HepG2 (cell line): ENCODE data around the gene HP1BP3.

Experiments used
- CTCF ChIP-seq: sonication (generic); formaldehyde crosslinking; IDR thresholded peaks from 2 replicates; pipeline ENCODE4 v1.5.0; 2020; ENCODE audit warnings: mild to moderate bottlenecking, missing genetic modification reagents, moderate library complexity
- EEA1 ChIP-seq: sonication (generic); formaldehyde crosslinking; IDR thresholded peaks from 2 replicates; pipeline ENCODE4 v1.5.1; 2020; ENCODE audit warnings: mild to moderate bottlenecking, missing genetic modification reagents, borderline replicate concordance
- EP300 ChIP-seq, 3 experiments: sonication (generic) in 1 of 3; formaldehyde crosslinking in 1 of 3; IDR thresholded peaks; 2 replicates each; pipeline versions ENCODE4 v1.5.1 to v1.6.1; 2011 to 2020; ENCODE audit warnings: low read depth in 2 of 3, low read length in 2 of 3, borderline replicate concordance in 1 of 3, improper control_type of control experiment in 1 of 3, mild to moderate bottlenecking in 1 of 3, missing genetic modification reagents in 1 of 3, moderate library complexity in 1 of 3
- GPBP1L1 ChIP-seq: sonication (generic); formaldehyde crosslinking; IDR thresholded peaks from 2 replicates; pipeline ENCODE4 v1.5.0; 2020; ENCODE audit warnings: mild to moderate bottlenecking, missing genetic modification reagents
- HNRNPH1 ChIP-seq: fragments of 200-400 bp; formaldehyde crosslinking; optimal IDR thresholded peaks from 2 replicates; pipeline ENCODE3; 2017; ENCODE audit warnings: mild to moderate bottlenecking, low read depth, low read length
- JUND ChIP-seq: sonication (generic); formaldehyde crosslinking; IDR thresholded peaks from 2 replicates; pipeline ENCODE4 v1.8.0; 2022; ENCODE audit warnings: mild to moderate bottlenecking, missing genetic modification reagents
- MAZ ChIP-seq, 2 experiments: sonication (generic) in 1 of 2; formaldehyde crosslinking in 1 of 2; IDR thresholded peaks; 2 replicates each; pipeline versions ENCODE4 v1.5.0 to v1.6.1; 2012 to 2020; ENCODE audit warnings: low read depth in 2 of 2, mild to moderate bottlenecking in 2 of 2, borderline replicate concordance in 1 of 2, improper control_type of control experiment in 1 of 2, low read length in 1 of 2, missing genetic modification reagents in 1 of 2, moderate library complexity in 1 of 2
- MXI1 ChIP-seq: IDR thresholded peaks from 3 replicates; pipeline ENCODE4 v1.6.1; 2012; ENCODE audit warnings: low read depth, low read length, inconsistent platforms, borderline replicate concordance
- POLR2AphosphoS2 ChIP-seq: IDR thresholded peaks from 2 replicates; pipeline ENCODE4 v1.6.1; 2011; ENCODE audit warnings: low read depth, low read length, improper control_type of control experiment
- TAF1 ChIP-seq: sonication (generic); formaldehyde crosslinking; IDR thresholded peaks from 2 replicates; pipeline ENCODE4 v1.4.0; 2020; ENCODE audit warnings: missing genetic modification reagents
- TFAP4 ChIP-seq: sonication (generic); IDR thresholded peaks from 2 replicates; pipeline ENCODE4 v1.6.1; 2016; ENCODE audit warnings: low read depth, borderline replicate concordance
- THRA ChIP-seq: sonication (generic); formaldehyde crosslinking; IDR thresholded peaks from 2 replicates; pipeline ENCODE4 v1.4.0; 2020; ENCODE audit warnings: missing genetic modification reagents, borderline replicate concordance
- ZNF670 ChIP-seq: sonication (generic); formaldehyde crosslinking; IDR thresholded peaks from 2 replicates; pipeline ENCODE4 v1.8.0; 2022; ENCODE audit warnings: mild to moderate bottlenecking, missing genetic modification reagents, borderline replicate concordance
- ZNF792 ChIP-seq: IDR thresholded peaks from 2 replicates; pipeline ENCODE4 v1.6.1; 2016

GRCh38 chr1:20728371-20729154, 58.5 kb downstream of the HP1BP3 start:
- TF ChIP-seq HNRNPH1 (no peak), EP300 (IDR thresholded peaks at IDR 0.05; ENCODE audit: low read depth in 2 of 2, low read length in 2 of 2) (no peak), EP300 (CRISPR knock-in tag; IDR thresholded peaks at IDR 0.05; ENCODE audit: borderline replicate concordance) (no peak), CTCF (CRISPR knock-in tag) (no peak), THRA (CRISPR knock-in tag) (no peak), MXI1 (no peak), MAZ (IDR thresholded peaks at IDR 0.05; ENCODE audit: borderline replicate concordance, low read depth, low read length) (no peak), MAZ (CRISPR knock-in tag; IDR thresholded peaks at IDR 0.05; ENCODE audit: low read depth) (no peak), EEA1 (CRISPR knock-in tag) (no peak), TFAP4 (no peak), ZNF670 (no peak), TAF1 (CRISPR knock-in tag) (no peak), JUND (CRISPR knock-in tag) (no peak), GPBP1L1 (CRISPR knock-in tag) (no peak), POLR2AphosphoS2 (no peak), ZNF792 (no peak)
